GM12878 (cell line): ENCODE measurements around the gene RAPGEF6. TPM values are rescaled to one million over a fixed set of nuclear protein-coding genes. Genes with fewer than 3 reads are reported as not detected.

Experiments
- ASH2L ChIP-seq: fragments of 300-600, 200-600 bp; sonication (generic); IDR thresholded peaks from 2 replicates; pipeline ENCODE4 v1.6.1; 2017; ENCODE audit warnings: low read depth, mild to moderate bottlenecking, borderline replicate concordance
- BRCA1 ChIP-seq: IDR thresholded peaks from 2 replicates; pipeline ENCODE4 v1.6.1; 2011; ENCODE audit warnings: low read depth, low read length, improper control_type of control experiment
- SUPT20H ChIP-seq: IDR thresholded peaks from 2 replicates; pipeline ENCODE4 v1.6.1; 2011; ENCODE audit warnings: low read depth, mild to moderate bottlenecking, low read length, moderate library complexity, borderline replicate concordance; ENCODE audit not compliant: control insufficient read depth
- ZBTB40 ChIP-seq: fragments of 450-650 bp; IDR thresholded peaks from 2 replicates; pipeline ENCODE4 v1.6.1; 2016; ENCODE audit warnings: mild to moderate bottlenecking, moderate library complexity, borderline replicate concordance
- ZNF592 ChIP-seq: fragments of 450-650 bp; IDR thresholded peaks from 2 replicates; pipeline ENCODE4 v1.6.1; 2017; ENCODE audit warnings: mild to moderate bottlenecking, moderate library complexity
- polyA plus RNA-seq, 11 experiments: library from polyadenylated mRNA; depleted of rRNA in 4 of 11; unstranded in 6 of 11; stranded (reverse) in 5 of 11; fragments of >200 nt; fragmentation: Nextera tagmentation in 4 of 11; fragmentation: Illumina TruSeq in 1 of 11; extraction: Ambion mirVana in 4 of 11; extraction: Trizol in 1 of 11; gene quantifications; 1 replicate in 1 of 11; 2 replicates in 10 of 11; pipeline versions ENCODE4 v1.2.1 to v1.2.3, GENCODE V29; 2011 to 2016; ENCODE audit warnings: inconsistent platforms in 2 of 11, missing spikeins in 2 of 11, low read depth in 1 of 11
- total RNA-seq, 4 experiments: library from RNA; depleted of rRNA in 3 of 4; stranded (reverse); fragments of >200 nt in 3 of 4; fragmentation: Illumina TruSeq in 1 of 4; extraction: Trizol in 1 of 4; gene quantifications; 2 replicates each; pipeline versions ENCODE4 v1.2.1 to v1.2.3, GENCODE V29; 2013 to 2021
- TF ChIP-seq, protein P1 (sequence below): fragments of 450-650 bp; IDR thresholded peaks from 2 replicates; pipeline ENCODE4 v1.6.1; 2018; ENCODE audit warnings: mild to moderate bottlenecking, low read depth, moderate library complexity; ENCODE audit not compliant: partially characterized antibody

The RAPGEF6 gene
- total and polyA plus RNA-seq, 10 of the 15 experiments (the other 5 are each of a cell fraction or from before 2014, with no cell fraction given) = 2.9 to 24.0 (median 14.2) TPM

- TF ChIP-seq ZNF592 = no peak
- no peak for TF ChIP-seq SUPT20H
- TF ChIP-seq ASH2L = no peak
- no peak for TF ChIP-seq BRCA1
- TF ChIP-seq ZBTB40 = no peak
- TF ChIP-seq, protein P1, sequence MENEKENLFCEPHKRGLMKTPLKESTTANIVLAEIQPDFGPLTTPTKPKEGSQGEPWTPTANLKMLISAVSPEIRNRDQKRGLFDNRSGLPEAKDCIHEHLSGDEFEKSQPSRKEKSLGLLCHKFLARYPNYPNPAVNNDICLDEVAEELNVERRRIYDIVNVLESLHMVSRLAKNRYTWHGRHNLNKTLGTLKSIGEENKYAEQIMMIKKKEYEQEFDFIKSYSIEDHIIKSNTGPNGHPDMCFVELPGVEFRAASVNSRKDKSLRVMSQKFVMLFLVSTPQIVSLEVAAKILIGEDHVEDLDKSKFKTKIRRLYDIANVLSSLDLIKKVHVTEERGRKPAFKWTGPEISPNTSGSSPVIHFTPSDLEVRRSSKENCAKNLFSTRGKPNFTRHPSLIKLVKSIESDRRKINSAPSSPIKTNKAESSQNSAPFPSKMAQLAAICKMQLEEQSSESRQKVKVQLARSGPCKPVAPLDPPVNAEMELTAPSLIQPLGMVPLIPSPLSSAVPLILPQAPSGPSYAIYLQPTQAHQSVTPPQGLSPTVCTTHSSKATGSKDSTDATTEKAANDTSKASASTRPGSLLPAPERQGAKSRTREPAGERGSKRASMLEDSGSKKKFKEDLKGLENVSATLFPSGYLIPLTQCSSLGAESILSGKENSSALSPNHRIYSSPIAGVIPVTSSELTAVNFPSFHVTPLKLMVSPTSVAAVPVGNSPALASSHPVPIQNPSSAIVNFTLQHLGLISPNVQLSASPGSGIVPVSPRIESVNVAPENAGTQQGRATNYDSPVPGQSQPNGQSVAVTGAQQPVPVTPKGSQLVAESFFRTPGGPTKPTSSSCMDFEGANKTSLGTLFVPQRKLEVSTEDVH = no peak
- TF ChIP-seq, all 136 proteins: peak for 0
These were observed 89.2 kb downstream of the RAPGEF6 start (continued) for GRCh38 chr5:131545845-131546244.
